IPS-15b (cell line): ENCODE results near the gene ANO4.
"Not testable (repeated sequence)": the region's sequence is repeated elsewhere in the genome, so short reads cannot be mapped to it uniquely, and the experiment has no call there.

Source experiments
- H3K27me3 ChIP-seq: one replicate; pipeline ENCODE4 v1.6.1; 2013; ENCODE audit warnings: low read length; ENCODE audit not compliant: control insufficient read depth, insufficient read depth
- H3K36me3 ChIP-seq: one replicate; pipeline ENCODE4 v1.6.1; 2013; ENCODE audit warnings: low read length; ENCODE audit not compliant: control insufficient read depth, insufficient read depth
- H3K4me1 ChIP-seq: one replicate; pipeline ENCODE4 v1.6.1; 2013; ENCODE audit warnings: mild to moderate bottlenecking, low read length; ENCODE audit not compliant: control insufficient read depth, insufficient read depth
- H3K4me3 ChIP-seq: one replicate; pipeline ENCODE4 v1.5.1; 2013; ENCODE audit warnings: low read depth, low read length
- H3K9ac ChIP-seq: one replicate; pipeline ENCODE4 v1.6.1; 2013; ENCODE audit warnings: low read depth, mild to moderate bottlenecking, low read length
- H3K9me3 ChIP-seq: one replicate; pipeline ENCODE4 v1.6.1; 2013; ENCODE audit warnings: mild to moderate bottlenecking, low read length; ENCODE audit not compliant: control insufficient read depth, insufficient read depth

The ANO4 gene

DNA sequence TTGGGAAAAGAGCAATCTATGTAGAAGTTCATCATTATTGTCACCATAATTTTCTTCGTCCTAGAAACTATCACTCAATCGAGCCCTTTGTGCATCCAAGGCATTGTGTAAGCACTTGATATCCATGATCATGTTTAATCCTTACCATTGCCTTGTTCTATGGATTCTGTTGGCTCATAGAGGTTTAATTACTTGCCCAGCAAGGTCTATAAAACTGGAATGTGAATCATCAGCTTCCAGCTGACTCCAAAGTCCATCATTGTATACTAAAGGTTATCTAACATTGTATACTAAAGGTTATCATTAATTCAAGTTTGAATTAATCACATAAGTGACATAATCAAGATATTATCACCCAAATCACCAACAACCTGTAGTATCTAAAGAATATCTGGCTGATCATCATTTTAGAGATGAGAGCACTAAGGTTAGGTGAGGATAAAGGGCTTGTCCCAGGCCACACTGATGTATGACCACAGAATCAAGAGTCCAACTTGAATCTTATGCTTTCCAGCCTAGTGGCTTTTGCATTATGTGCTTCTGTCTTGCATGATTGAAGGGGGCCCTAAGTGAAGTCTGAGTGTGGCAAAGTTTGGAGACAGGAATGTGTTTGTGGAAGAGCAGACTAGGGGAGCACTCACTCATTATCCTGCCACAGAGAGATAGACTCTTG, 188.1 kb downstream of the ANO4 start:
- peaks cover 15% of the 10 kb centered on the region for H3K4me1 ChIP-seq
- H3K27me3 ChIP-seq = no peaks in the 10 kb centered on the region
- H3K9me3 ChIP-seq = no peaks in the 10 kb centered on the region
- H3K36me3 ChIP-seq = no peaks in the 10 kb centered on the region
- no peak overlapping the region for H3K9ac ChIP-seq
- no peak overlapping the region for H3K4me3 ChIP-seq

DNA sequence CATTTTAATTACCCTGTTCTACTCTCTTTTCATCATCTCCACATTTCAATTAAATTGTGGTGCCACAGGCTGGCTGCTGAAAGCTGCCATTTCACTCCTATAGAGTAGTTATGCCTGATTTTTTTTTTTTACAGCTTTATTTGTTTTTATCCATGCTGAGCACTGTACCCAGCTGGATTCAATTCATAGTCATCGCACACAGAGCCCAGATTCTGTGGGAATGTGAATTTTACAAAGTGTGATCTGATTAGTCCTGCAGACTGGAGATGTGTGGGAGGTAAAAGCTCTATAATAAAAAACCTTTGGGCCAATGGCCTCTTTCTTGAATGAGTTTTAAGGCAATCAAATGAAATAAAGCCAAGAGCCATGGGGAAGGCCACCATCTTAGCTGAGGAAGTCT, 190.2 kb downstream of the ANO4 start:
- no peaks in the 10 kb centered on the region for H3K9me3 ChIP-seq
- peaks cover 20% of the 10 kb centered on the region for H3K4me1 ChIP-seq
- H3K9ac ChIP-seq = no peak overlapping the region
- H3K36me3 ChIP-seq = no peaks in the 10 kb centered on the region
- no peaks in the 10 kb centered on the region for H3K27me3 ChIP-seq
- H3K4me3 ChIP-seq = no peak overlapping the region

DNA sequence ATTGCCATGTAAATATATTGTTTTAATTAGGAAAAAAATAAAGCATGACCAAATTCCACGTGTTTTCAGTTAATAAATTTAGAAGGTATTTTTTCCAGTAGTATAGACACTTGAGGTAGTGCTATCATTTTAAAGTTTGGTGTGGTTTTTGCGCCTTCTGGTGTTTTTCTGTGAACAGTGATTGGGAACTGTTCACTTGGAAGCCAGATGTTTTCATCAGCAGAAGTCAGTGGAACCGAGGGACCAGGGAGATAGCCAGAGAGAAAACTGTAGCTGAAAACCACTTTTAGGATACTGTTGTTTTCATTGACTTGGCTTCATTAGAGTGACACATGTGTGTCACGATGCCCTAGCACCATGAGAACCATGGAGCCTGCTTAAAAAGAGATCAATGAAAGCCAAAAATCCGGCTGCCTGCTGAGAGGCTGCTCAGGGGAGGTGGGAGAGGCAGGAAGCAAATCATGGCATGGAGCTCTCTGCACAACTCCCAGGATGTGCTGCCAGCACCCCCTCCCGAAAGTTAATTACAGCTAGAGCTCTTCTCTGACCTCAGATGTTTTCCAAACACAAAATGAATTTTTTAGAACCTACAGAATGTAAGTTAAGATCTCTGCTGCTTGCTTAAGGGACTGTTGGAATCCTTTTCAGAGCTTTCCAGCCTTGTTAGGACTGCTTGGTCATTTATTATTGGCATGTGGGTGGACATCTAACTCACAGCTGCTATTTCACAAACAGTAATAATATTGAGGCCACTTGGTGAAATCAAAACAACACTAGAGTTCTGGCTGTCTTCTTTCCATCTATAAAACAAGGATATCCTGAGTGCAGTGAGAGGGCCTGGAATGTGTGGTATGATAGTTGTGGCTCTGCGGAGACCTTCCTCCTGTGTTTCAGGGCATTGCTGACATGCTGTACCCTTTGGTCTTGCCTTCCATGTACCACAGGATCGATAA, 192.3 kb downstream of the ANO4 start:
- no peak overlapping the region for H3K9ac ChIP-seq
- H3K27me3 ChIP-seq = no peaks in the 10 kb centered on the region
- H3K4me1 ChIP-seq = peaks cover 20% of the 10 kb centered on the region
- no peaks in the 10 kb centered on the region for H3K36me3 ChIP-seq
- H3K4me3 ChIP-seq = no peak overlapping the region
- H3K9me3 ChIP-seq = no peaks in the 10 kb centered on the region

DNA sequence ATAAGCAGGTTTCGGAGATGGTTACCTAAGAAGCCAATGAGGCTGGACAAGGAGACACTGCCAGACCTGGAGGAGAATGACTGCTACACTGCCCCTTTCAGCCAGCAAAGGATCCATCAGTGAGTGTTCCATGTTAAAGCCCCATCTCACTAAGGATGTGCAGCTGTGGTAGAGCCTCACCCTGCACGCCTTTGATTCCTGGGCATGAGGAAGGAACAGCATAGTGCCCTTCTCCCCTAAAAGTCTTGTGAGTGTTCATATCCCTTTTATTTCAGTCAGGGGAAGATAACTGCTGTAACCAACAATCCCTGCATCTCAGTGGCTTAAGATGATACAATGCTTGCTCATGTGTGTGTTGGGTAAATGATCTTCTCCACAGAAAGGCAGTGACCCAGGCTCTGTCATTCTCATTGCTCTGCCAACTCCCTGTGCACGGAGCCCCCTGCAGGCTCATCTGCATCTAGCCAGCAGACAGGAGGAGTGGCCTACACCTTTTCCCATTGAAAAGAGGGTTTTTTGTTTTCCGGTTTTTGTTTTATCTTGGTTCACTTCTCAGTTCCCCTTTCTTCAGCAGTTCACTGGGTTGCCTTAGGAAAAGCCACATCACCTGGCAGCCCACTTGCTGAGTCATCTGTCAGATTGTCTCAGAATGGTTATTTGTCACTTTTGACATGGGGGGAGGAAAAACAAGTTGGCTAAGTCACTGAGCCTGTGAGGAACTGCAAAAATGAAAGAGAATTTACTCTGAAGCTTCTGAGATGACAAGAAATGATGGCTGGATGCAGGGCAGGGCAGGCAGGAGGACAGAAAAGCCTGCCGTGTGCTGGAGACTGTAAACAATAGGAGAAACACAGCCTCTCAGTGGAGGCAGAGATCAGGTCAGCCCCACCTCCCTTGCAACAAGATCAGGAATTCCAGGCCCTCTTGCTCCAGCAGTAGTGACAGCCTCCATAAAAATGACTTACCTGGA, 193.3 kb downstream of the ANO4 start:
- no peak overlapping the region for H3K9ac ChIP-seq
- H3K27me3 ChIP-seq = no peaks in the 10 kb centered on the region
- H3K9me3 ChIP-seq = no peaks in the 10 kb centered on the region
- no peaks in the 10 kb centered on the region for H3K36me3 ChIP-seq
- H3K4me3 ChIP-seq = no peak overlapping the region
- peaks cover 20% of the 10 kb centered on the region for H3K4me1 ChIP-seq

DNA sequence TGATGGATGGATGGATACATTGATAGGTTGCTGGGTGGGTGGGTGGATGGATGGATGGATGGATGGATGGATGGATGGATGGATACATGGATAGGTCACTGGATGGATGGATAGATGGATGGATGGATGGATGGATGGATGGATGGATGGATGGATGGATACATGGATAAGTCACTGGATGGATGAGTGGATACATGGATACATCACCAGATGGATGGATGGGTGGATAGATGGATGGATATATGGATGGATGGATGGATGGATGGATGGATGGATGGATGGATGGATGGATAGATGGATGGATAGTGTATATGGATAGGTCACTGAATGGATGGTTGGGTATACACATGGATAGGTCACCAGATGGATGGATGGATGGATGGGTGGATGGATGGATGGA, 194.9 kb downstream of the ANO4 start:
- not testable (repeated sequence) for H3K9me3 ChIP-seq, H3K9ac ChIP-seq, H3K27me3 ChIP-seq, H3K36me3 ChIP-seq, H3K4me3 ChIP-seq
- H3K4me1 ChIP-seq = peaks cover 22% of the 10 kb centered on the region

DNA sequence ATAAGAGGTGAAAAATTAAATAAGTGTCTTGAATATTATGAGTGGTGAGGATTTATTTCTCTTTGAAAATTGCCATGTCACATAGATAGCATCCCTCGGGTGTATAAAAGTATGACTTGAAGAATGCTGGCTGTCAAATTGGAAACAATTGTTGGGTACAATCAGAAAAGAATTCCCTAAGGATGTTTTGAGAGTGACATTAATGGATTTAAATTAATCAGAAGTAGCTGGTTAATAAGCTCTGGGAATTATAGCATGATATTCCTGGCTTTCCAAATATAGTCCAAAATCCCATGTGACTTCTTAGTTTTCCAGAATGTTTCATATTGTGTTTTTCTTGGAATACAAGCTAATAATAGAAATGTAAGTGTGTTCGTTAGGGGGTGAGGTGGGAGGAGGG, 196.5 kb downstream of the ANO4 start:
- Histone ChIP-seq H3K4me1 (peaks cover 22% of the 10 kb centered on the region), H3K9me3 (no peaks in the 10 kb centered on the region)

DNA sequence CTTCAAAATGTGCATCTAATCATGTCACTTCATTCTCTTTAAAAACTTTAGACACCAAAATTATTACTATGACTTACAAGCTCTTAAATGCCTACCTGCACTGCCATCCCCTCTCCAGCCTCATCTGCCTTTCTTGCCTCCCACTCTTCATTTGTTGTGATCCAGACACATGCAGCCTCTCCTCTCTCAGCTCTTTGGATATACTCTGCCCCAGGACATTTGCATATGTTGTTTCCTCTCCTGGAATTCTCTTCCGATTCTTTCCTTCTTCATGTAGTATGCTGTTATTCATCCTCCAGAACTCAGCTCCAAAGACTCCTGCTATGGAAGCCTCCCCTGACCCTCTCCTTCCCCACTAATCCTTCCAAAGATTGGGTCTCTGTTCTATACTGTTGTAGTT, 197.6 kb downstream of the ANO4 start:
- Histone ChIP-seq H3K36me3 (no peaks in the 10 kb centered on the region), H3K27me3 (no peaks in the 10 kb centered on the region), H3K4me3 (no peak overlapping the region), H3K4me1 (peaks cover 12% of the 10 kb centered on the region), H3K9me3 (no peaks in the 10 kb centered on the region), H3K9ac (no peak overlapping the region)

More for the DNA sequence above, 196.5 kb downstream of the ANO4 start:
- Histone ChIP-seq H3K36me3 (no peaks in the 10 kb centered on the region), H3K27me3 (no peaks in the 10 kb centered on the region), H3K4me3 (no peak overlapping the region), H3K9ac (no peak overlapping the region)

DNA sequence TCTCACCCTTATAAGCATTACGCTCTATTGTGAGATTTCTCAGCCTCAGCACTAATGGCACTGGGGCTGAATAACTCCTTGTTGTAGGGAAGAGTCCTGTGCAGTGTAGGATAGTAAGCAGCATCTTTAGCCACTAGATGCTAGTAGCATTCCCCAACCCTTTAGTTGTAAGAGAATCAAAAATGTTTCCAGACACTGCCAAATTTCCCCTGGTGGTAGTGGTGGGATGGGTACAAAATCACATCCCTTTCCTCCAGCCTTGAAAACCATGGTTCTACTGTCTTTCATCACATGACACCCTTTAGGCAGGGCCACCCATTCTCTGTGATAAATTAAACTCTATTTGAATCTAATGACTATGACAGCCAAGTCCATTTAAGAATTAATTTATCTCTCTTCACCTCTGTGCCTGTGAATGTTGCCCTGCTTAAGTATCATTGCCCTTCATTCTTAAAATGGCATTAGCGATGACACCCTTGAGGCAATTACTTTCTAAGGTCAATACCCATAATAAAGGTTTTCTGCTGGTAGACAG, 199.4 kb downstream of the ANO4 start:
- Histone ChIP-seq H3K27me3 (no peaks in the 10 kb centered on the region), H3K36me3 (no peaks in the 10 kb centered on the region), H3K4me3 (no peak overlapping the region), H3K9me3 (no peaks in the 10 kb centered on the region), H3K4me1 (peaks cover 2% of the 10 kb centered on the region), H3K9ac (no peak overlapping the region)

DNA sequence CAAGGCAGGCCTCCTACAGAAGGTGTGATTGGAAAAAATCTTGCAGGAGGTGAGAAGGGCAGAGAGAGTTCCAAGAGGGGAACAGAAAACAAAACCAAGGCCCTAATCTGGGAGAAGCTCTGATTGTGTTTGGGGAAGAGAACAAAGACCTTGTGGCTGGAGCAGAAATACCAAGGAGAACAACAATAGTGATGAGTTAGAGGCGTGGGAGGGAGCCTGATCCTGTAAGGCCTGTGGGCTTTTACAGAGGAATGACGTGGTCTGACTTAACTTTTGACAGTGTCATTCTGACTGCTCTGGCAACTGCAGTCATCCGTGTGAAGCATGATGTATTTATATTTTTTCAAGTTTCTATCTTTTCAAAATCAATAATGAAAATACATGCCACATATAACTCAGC, 200.6 kb downstream of the ANO4 start:
- Histone ChIP-seq H3K4me3 (no peak overlapping the region), H3K4me1 (peaks cover 2% of the 10 kb centered on the region), H3K27me3 (no peaks in the 10 kb centered on the region)

DNA sequence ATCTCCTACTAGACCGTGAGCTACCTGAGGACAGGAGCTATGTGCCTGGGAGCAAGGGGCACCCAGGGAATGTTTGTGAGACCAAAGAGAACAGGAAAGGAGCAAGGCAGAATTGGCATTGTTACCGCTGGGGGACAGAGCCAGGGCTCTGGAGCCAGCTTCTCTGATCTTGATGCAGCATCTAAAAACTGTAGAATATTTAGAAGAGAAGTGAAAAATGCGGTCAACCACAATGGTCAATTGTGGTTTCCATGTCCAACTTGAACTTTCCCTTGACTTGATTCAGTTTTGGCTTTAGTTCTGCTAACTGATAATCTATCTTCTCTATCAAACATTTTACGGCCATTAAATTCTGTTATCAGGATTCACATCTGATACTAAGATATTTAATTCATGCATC, 201.2 kb downstream of the ANO4 start:
- Histone ChIP-seq H3K9me3 (no peaks in the 10 kb centered on the region), H3K27me3 (no peaks in the 10 kb centered on the region), H3K36me3 (no peaks in the 10 kb centered on the region), H3K4me3 (no peak overlapping the region), H3K4me1 (peaks cover 2% of the 10 kb centered on the region), H3K9ac (no peak overlapping the region)

More for the DNA sequence above, 200.6 kb downstream of the ANO4 start:
- Histone ChIP-seq H3K9me3 (no peaks in the 10 kb centered on the region), H3K9ac (no peak overlapping the region), H3K36me3 (no peaks in the 10 kb centered on the region)

DNA sequence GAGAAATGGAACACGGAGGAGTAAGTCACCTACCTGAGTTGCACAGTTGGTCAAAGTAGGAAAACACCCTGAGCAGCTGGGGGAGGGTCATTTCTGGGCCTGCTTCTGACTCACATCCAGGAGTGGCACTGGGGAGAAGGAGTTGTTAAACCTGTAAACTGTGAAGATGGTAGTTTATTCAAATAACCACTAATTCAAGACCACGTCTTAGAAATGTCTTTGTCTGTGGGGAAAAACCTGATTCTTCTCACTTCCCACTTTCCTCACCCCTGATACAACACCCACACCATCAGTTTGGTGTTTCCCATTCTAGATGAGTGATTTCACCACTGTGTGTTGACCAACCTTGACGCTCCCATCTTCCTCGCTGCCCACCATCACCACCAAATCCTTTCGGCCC, 207.1 kb downstream of the ANO4 start:
- H3K9me3 ChIP-seq = no peaks in the 10 kb centered on the region
- no peaks in the 10 kb centered on the region for H3K4me1 ChIP-seq
- no peak overlapping the region for H3K9ac ChIP-seq
- no peaks in the 10 kb centered on the region for H3K27me3 ChIP-seq
- H3K36me3 ChIP-seq = no peaks in the 10 kb centered on the region
- H3K4me3 ChIP-seq = no peak overlapping the region
